ENCODE data around the gene CGB5.
A peak's percentile ranks its signal among the peaks of the same experiment; 100 is the strongest.

The CGB5 gene

DNA sequence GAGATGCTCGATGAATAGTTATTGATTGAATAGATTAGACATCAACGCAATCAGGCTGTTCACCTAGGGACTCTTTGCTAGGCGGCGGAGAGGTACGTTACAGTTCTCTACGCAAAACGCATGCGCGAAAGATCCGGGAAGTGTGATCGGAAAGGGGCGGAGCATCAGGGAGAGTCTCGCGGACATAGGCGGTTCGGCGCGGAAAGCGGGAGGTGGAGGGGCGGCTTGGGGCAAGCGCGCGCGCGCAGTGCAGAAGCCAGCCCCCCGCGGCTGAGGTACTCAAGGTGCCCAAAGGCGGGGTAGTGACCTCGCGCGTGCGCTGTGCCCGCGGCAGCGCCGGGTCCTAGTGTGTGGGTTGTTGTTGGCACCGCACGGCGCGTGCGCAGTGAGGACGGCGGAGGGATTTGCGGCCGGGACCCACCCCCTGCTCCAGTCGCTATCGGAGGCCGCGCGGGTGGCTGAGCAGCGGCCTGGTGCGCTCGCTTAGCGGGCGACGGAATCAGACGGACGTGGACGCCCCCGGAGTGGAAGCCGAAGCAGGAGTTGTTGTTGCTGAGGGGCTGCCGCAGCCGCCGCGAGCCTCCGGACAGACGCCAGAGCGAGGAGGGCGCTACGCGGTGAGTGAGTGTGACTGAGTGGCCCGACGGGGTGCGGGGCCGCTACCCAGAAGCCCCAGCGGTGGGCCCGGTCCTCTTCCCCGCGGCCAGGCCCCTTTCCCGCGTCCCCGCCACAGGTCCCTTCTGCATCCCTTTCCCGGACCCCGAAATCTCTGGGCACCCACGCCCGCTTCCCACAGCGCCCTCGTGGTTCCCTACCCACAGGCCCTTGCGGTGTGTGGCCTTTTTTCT, 41.6 kb downstream of the CGB5 start, which contains the start of gene SNRNP70:
TSS of gene SNRNP70 (plus strand) at position 432 of the 848 bp plus-strand sequence. CDS start 964 bp downstream, outside the sequence.
- DNase-seq (ENCODE audit: low read depth in 2 of 2) = peak; percentile 98

DNA sequence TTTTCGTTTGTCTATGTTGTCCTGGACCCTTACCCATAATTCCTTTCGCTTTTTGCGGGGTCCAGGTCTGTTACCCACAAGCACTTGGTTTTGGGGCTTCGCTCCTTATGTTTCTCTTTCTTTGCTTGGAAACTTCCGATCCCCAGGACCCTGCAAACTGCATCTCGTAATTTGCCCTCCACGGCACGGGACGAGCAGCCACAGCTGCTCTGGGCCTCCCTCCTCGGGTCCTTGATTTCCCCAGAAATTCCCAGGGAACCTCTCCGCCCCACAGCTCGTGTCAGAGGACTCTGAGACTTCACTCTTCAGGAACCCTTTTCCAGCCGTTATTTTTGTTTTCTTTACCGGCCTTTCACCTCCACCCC, 42.2 kb downstream of the CGB5 start:
- DNase-seq (ENCODE audit: low read depth in 2 of 2) = no peak

DNA sequence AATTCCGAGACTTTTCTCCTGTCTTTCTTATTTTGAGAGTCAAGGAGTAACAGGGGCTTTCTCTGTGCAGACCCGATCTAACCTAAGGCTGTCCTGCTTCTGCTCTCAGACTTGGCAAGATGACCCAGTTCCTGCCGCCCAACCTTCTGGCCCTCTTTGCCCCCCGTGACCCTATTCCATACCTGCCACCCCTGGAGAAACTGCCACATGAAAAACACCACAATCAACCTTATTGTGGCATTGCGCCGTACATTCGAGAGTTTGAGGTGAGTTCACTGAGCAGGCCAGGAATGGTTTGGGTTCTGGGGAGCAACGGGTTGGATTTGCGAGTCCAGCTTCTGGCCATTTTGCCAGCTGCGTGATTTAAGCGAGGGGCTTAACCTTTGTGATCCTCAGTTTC, 42.6 kb downstream of the CGB5 start:
- DNase-seq (ENCODE audit: low read depth in 2 of 2) = no peak

DNA sequence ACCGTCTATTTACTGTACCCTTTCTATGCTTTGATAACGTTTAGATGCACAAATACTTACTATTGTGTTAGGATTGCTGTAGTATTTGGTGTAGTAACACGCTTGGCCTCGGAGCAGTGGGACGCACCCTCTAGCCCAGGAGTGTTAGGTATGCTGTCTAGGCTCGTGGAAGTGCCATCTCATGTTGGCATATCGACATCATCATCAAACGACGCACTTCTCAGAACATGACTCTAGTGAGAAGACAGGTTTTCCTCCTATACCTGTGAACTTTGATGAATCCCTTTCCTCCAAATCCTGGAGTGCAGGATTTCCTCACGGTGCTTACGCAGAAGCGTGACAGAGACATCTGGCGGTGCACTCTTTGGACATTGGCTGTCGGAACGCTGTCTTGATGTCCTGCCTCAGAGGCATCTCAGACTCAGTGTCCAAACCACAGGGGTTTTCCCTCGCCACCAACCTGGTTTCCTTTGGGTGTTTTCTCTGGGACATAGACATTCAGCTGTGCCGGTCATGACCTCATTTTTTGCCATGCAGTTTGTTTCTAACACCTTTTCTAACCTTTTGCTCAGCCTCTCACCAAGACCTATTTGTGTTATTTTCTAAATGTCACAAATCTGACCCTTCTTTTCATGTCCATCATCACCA, 47.9 kb downstream of the CGB5 start:
- DNase-seq (ENCODE audit: low read depth in 2 of 2) = no peak

DNA sequence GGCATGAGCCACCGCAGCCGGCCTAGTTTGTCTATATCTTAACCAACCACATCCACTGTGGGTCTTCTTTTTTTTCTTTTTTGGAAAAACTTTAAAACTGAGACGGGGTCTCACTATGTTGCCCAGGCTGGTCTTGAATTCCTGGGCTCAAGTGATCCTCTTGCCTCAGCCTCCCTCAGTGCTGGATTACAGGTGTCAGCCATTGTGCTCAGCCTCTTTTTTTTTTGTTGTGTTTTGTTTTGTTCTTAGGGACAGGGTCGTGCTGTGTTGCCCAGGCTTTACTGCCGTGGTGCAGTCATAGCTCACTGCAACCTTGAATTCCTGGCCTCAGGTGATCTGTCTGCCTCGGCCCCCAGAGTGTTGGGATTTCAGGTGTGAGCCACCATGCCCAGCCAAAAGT, 49.0 kb downstream of the CGB5 start:
- no peak for DNase-seq (ENCODE audit: low read depth in 2 of 2)
